Stimulated activated CD8-positive, alpha-beta memory T cell treated with anti-CD3 and anti-CD28 coated beads, Interleukin-7, amount 100 ng/mL, for 1 hour (primary cell): Measurements from ENCODE around the gene ZC3HAV1.
A peak's percentile ranks its signal among the peaks of the same experiment; 100 is the strongest.
"Not testable (repeated sequence)": the region's sequence is repeated elsewhere in the genome, so short reads cannot be mapped to it uniquely, and the experiment has no call there.

Experiments used
- DNase-seq, 2 donors: peaks; one replicate each; pipeline ENCODE4 v3.0.0-alpha.2; 2020; ENCODE audit warnings: low read depth in 2 of 2

The ZC3HAV1 gene

GRCh38 chr7:139054101-139054500 lies 55.4 kb downstream of the ZC3HAV1 start:
- DNase-seq: no peak

DNA sequence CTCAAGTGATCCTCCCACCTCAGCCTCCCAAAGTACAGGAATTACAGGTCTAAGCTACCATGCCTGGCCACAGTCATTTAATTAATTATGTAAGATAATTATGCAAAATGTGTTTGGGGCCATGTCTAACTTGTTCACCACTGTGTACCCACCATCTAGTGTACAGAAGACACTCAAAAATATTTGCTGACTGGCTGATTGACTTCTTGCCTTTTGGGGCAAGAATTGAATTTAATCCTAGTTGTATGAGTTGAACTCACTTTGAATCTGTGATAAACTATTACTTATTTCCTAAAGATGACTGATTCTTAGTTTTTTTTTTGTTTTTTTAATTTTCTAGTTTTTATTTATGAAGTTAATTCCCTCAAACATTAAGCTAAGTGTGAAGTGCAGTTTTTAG lies 57.9 kb downstream of the ZC3HAV1 start:
- DNase-seq: no peak

GRCh38 chr7:139049936-139050335 lies 59.6 kb downstream of the ZC3HAV1 start:
- no peak for DNase-seq

DNA sequence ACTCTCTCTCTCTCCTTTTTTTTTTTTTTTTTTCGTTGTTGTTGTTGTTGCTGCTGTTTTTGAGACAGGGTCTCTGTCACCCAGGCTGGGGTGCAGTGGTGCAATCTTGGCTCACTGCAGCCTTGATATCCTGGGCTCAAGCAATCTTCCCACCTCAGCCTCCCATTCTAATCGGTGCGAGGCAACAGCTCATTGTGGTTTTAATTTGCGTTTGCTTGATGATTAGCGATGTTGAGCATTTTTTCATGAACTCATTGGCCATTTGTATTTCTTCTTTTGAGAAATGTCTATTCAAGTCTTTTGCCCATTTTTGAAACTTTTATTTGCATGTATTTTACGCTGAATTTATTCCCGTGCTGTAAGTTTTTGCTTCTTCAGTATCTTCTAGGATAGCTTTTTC lies 60.4 kb downstream of the ZC3HAV1 start:
- DNase-seq: no peak

GRCh38 chr7:139047970-139048369 lies 61.5 kb downstream of the ZC3HAV1 start:
- DNase-seq: no peak

- DNase-seq: no peak
Observed at GRCh38 chr7:139046143-139046542, 63.4 kb downstream of the ZC3HAV1 start.

DNA sequence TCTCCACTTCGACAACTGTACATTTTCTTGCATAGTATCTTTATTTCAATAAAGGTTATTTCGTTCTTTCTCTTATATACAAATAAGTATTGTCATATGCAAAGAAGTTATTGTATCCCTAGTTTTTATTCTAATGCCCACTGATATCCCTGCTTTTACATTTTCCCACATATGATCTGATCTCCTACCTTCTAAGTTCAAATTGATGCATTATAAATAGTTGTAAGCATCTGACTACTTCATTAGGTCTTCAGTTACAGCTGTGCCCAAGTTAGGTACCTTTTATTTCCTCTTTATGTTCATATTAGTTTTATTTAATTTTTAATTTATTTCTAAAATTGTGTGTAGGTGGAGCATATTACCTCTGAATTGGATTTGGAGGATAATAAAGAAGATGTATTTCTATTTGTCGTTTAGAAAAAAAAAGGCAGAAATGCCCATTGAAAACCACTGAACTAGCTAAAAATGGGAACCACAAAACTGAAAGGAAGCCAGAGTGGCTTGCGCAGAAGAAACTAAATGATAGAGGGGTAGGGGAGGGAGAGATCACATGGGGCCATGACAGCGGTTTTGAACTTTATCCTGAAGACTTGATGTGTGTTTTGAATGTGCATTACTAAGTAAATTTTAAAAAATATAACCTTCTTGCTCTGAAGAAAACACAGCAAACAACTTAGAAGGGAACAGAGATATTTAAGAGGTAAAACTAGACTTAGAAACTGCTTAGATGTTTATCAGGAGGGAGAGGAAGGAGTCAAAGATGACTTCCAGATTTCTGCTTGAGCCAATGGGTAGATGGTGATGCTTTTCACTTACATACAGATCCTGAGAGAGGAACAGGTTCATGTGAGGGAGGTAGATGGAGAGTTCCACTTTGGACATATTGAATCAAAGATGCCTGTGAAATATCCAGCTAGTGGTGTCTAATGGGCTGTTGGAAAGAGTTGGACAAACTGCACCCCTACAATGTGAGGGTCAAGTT lies 64.4 kb downstream of the ZC3HAV1 start:
- DNase-seq: no peak

DNA sequence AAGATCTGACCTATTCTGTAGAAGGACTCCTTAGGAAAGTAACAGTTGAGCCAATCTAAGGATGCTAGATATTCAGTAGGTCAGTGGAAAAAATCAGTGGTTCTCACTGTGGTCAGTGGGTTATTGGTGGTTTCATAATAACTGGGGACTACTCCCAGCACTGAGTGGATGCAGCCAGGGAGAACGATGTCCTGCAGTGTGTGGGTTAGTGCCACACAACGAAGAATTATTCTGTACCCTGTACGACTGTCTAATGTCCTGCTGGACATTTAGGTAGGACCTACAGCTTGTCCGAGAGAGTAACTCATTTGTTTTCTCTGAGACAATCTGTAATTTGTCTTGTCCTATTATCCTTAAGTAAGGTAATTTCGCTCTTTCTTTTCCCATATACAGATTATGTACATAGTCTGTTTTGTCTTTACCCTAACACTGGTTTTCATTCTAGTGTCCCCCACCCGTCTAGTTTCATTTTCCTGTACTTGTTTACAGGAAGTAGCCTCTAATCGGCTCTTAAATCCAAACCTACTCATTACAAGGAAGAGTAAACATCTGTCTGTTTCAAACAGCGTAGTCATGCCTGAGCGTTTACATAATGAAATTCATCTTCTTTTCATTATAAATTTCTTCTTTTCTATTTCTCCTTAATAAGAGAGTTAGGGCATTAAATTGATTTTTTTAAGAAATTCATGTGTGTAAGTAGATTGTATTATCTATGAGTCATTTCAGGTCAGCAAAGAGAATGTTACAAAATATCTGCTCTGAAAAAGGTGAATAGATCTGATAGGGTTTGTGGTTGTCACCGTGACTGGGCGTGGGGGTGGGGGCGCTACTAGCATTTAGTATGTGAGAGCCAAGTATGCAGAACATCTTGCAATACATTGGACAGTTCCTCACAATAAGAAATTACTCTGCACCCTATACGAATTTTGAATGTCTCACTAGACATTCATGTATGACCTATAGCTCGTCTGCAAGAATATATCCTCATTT lies 65.4 kb downstream of the ZC3HAV1 start:
- peak; percentile 41 to 49 for DNase-seq

- DNase-seq: no peak
Observed at GRCh38 chr7:139041378-139042085, 68.0 kb downstream of the ZC3HAV1 start.

GRCh38 chr7:139038691-139039090 lies 70.8 kb downstream of the ZC3HAV1 start:
- DNase-seq: no peak

DNA sequence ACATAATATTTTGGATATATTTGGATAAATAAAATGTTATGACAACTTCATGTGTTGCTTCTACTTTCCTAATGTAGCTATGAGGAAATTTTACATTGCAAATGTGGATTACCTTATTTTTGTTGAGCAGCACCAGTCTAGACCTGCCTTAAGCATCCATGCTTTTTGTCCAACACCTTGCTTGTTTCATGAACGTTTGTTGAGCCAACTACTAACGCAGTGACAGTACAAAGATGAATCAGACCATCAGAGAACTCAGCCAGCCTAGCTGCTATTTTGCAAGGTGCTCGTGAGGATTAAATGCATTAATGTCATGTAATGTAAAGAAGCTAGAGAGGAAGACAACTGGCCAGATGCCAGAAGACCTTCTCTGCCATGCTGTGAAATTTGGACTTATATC lies 72.6 kb downstream of the ZC3HAV1 start:
- DNase-seq: no peak

GRCh38 chr7:139035586-139036353 lies 73.8 kb downstream of the ZC3HAV1 start, which contains the start of gene ZC3HAV1L:
Gene ZC3HAV1L, minus strand, starts transcription at chr7:139036042. Its CDS starts 25 bp downstream, at chr7:139036017.
- DNase-seq: no peak

DNA sequence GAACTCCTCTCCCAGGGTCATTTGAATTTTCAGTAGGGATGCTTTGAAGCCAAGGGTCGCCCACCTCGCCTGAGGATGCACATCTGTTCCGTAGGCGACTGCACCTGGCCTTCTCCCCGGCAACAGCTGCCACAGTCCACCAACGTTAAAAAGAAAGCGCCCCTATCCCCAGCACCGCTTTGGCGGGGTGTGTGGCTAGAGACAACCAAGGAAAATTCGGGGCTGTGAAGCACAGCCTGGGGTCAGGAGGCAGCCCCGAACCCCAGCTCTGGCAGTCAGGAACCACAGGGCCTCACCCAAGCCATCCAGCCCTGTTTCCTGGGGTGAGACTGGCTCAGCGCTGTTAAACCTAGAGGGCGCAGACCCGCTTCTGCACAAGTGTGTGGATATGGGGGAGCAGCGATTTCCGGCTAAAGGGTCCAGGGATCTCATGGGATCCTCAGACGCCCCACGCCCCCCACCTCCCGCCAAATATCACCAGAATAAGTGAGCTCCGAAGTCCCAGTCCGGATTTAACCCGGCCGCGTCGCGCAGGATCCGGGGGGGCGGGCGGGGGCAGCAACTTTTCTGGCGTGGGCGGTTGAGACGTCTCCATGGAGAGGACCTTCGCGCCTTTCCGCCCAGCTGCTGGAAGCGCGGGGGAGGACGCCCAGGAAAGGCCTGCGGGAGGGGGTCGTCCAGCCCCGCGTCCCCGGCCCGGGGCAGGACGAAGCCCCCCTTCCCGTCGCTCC lies 74.5 kb downstream of the ZC3HAV1 start:
- DNase-seq: no peak

GRCh38 chr7:139034336-139034735 lies 75.2 kb downstream of the ZC3HAV1 start:
- DNase-seq: no peak

GRCh38 chr7:139033346-139034114 lies 76.0 kb downstream of the ZC3HAV1 start:
- DNase-seq: no peak

GRCh38 chr7:139032473-139032872 lies 77.0 kb downstream of the ZC3HAV1 start:
- DNase-seq: no peak

DNA sequence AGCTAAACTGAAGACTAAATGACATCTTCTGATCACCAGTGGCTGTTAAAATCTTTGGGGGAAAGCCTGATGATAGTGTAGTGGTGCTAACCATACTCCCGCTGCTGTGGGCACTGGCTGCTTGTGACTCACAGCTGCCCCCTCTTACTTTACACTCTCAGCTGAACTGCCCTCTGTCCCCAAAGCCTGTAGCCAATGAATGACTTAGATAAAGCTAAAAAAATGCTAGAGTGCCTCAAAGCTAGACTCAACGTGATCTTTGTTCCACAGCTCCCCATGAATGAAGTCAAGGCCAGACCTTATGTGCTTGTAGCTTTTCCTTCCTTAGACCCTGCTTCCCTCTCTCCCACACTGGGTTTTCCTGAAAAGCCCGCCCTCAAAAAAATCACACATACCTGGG lies 80.2 kb downstream of the ZC3HAV1 start:
- DNase-seq: no peak

DNA sequence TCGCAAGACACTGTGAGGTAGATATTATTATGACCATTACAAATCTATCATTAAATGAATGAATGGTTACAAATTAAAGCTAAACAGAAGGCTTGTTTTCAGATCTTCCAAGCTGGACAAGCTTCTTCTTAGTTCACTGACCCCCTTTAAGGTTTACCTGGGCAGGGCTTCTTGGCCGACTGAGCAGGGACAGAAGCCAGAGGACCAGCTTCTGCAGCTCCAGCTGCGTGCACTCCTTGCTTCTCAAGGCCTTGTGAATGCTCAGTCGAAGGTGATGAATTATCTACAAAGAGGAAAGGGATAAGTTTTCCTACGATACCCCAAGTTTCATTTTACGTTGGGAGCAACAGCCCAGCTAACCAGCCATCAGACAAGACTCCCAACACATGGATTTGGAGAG lies 83.0 kb downstream of the ZC3HAV1 start:
- DNase-seq: no peak

DNA sequence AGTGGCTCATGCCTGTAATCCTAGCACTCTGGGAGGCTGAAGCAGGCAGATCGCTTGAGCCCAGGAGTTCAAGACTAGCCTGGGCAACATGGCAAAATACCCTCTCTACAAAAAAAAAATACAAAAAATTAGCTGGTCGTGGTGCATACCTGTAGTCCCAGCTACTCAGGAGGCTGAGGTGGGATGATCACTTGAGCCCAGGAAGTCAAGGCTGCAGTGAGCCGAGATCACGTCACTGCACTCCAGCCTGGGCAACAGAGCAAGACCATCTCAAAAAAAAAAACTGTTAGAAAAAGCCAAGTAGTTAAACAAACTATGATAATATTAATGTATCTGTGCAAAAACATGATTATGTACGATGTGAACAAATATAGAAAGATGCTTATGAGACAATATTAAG lies 83.7 kb downstream of the ZC3HAV1 start:
- not testable (repeated sequence) for DNase-seq
